NK-92 (cell line): ENCODE measurements around the gene MALAT1.
"Not testable (repeated sequence)": the region's sequence is repeated elsewhere in the genome, so short reads cannot be mapped to it uniquely, and the experiment has no call there.

Source experiments
- DNase-seq: peaks from one replicate; lab custom pipeline; 2025; ENCODE audit not compliant: unreplicated experiment; lab: John Stamatoyannopoulos, UW

Gene MALAT1

DNA sequence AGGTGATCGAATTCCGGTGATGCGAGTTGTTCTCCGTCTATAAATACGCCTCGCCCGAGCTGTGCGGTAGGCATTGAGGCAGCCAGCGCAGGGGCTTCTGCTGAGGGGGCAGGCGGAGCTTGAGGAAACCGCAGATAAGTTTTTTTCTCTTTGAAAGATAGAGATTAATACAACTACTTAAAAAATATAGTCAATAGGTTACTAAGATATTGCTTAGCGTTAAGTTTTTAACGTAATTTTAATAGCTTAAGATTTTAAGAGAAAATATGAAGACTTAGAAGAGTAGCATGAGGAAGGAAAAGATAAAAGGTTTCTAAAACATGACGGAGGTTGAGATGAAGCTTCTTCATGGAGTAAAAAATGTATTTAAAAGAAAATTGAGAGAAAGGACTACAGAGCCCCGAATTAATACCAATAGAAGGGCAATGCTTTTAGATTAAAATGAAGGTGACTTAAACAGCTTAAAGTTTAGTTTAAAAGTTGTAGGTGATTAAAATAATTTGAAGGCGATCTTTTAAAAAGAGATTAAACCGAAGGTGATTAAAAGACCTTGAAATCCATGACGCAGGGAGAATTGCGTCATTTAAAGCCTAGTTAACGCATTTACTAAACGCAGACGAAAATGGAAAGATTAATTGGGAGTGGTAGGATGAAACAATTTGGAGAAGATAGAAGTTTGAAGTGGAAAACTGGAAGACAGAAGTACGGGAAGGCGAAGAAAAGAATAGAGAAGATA is at the start of gene MALAT1:
TSS of gene MALAT1 (plus strand) at position 69 of the 736 bp plus-strand sequence.
- DNase-seq: no peak

DNA sequence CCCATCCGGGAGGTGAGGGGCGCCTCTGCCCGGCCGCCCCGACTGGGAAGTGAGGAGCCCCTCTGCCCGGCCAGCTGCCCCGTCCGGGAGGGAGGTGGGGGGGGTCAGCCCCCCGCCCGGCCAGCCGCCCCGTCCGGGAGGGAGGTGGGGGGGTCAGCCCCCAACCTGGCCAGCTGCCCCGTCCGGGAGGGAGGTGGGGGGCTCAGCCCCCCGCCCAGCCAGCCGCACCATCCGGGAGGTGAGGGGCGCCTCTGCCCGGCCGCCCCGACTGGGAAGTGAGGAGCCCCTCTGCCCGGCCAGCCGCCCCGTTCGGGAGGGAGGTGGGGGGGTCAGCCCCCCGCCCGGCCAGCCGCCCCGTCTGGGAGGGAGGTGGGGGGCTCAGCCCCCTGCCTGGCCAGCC is 47.5 kb upstream of the MALAT1 start:
- DNase-seq: not testable (repeated sequence)

DNA sequence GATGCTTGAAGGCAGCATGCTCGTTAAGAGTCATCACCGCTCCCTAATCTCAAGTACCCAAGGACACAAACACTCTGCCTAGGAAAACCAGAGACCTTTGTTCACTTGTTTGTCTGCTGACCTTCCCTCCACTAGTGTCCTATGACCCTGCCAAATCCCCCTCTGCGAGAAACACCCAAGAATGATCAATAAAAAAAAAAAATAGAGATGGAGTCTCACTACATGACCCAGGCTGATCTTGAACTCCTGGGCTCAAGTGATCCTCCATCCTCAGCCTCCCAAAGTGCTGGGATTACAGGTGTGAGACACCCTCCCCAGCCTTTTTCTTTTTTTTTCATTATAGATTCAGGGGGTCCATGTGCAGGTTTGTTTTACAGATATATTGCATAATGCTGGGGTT is 46.6 kb upstream of the MALAT1 start:
- not testable (repeated sequence) for DNase-seq

DNA sequence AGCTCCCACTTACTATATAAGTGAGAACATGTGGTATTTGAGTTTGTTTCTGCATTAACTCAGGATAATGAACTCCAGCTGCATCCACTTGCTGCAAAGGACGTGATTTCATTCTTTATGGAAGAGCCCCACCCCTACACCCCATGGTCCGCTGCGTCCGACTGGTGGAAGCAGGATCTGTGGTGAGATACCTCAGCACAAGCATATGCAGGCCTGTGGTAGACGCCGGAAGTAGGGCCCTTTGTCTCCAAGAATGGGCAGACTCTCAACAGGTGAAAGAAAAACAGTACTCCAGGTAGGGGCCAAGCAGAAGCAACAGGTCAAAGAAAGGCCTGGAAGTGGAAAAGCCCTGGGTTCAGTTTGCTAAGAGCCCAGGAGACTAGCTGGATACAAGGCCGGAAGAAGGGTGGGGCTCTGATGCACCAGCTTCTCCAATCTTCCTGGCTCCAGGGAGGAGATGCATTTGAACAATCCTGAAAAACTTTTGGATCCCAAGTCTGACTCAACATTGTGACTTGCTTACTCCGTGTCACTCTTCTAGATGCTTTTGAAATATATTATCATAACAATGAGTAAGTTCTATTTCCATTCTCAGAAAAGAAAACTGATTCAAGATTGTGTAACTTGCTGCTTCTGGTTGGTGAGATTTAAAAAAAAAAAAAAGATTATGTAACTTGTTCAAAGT is 45.9 kb upstream of the MALAT1 start:
- no peak for DNase-seq

DNA sequence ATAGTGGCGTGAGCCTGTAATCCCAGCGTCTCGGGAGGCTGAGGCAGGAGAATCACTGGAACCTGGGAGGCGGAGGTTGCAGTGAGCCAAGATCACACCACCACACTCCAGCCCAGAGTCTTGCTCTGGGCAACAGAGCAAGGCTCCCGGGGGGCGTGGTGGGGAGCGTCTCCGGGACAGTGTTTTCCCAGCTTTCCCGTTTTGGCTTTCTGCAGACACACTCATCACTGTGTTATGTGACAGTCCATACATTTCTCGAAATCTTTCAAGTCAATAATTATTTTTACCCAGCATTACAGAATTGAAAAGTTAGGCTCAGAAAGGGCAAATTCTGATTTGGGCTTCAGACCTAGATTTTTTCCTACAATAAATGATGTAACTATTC is 44.5 kb upstream of the MALAT1 start:
- DNase-seq: no peak

GRCh38 chr11:65454696-65455456 is 44.0 kb upstream of the MALAT1 start:
- no peak for DNase-seq

DNA sequence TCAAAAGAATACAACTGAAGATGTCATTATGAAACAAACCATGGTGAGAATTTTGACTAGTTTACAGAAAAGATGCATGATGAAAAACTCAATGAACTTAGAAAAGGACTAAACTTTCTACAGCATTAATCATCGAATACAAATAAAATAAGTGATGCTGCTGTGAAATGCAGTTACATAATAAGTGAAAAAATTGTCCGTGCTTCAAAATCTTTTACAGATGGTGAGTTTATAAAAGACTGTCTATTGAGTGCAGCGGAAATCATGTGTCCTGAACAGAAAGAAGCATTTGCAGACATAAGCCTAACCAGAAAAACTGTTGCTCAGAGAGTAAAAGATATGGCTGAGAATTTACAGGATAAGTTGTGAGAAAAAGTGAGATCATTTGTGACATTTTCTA is 42.4 kb upstream of the MALAT1 start:
- no peak for DNase-seq

GRCh38 chr11:65459552-65459951 is 39.3 kb upstream of the MALAT1 start:
- no peak for DNase-seq

DNA sequence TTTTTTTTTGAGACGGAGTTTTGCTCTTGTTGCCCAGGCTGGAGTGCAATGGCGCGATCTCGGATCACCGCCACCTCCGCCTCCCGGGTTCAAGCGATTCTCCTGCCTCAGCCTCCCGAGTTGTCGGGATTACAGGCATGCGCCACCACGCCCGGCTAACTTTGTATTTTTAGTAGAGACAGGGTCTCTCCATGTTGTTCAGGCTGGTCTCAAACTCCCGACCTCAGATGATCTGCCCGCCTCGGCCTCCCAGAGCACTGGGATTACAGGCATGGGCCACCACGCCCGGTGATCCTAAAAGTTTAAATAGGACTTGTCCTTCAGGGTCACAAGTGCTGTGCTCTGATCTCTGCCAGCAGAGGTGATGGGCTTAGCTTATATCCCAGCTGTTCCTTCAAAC is 33.4 kb upstream of the MALAT1 start:
- DNase-seq: not testable (repeated sequence)

DNA sequence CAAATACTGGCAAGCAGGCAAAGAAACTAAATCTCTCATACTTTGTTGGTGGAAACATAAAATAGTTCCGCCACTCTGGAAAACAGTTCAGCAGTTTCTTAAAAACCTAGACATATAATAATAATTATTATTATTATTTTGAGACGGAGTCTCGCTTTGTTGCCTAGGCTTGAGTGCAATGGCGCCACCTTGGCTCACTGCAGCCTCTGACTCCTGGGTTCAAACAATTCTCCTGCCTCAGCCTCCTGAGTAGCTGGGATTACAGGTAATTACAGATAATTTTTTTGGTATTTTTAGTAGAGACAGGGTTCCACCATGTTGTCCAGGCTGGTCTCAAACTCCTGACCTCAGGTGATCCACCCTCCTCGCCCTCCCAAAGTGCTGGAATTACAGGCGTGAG is 31.5 kb upstream of the MALAT1 start:
- not testable (repeated sequence) for DNase-seq

DNA sequence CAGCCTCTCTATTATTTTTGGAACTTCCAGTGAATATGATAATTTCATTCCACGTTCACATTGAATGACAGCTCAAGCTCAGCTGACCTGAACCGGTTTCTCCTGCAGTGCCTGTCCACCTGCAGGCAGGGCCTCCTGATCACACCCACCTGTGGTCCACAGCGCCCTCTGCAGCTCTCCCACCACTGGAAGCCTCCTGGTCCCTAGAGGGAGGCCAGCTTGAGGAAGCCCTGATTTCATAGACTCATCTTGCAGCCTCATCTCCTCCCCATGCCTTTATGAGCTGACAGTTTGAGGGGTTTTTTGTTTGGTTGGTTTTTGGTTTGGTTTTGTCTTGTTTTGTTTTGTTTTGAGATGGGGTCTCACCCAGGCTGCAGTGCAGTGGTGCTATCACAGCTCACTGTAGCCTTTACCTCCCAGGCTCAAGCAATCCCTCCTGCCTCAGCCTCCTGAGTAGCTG is 29.9 kb upstream of the MALAT1 start:
- DNase-seq: no peak

DNA sequence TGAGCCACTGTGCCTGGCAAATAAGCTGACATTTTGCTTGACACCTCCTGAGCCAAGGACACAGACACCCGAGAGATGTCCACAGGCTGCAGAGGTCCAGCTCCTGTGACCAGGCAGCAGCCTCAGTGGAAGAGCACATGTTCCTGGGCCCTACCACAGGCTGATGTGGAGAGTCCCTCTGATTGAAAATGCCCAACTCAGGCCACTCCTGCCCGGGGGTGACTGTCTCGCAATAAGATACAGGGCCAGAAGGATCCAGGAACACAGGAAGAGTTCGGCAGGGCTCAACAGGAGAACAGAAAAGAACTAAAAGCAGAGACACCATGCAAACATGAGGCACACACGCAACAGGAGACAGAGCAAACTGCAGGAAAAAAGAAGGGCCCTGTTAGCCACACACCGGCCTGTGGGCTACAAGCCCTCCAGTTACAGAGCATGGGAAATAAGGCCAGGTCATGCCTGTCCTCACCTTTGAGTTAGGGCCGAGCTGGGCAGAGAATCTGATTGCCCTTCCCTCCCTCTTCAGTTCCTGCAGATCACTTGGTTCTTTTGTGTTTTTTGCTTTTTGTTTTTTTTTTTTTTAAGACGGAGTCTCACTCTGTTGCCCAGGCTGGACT is 28.3 kb upstream of the MALAT1 start:
- no peak for DNase-seq

DNA sequence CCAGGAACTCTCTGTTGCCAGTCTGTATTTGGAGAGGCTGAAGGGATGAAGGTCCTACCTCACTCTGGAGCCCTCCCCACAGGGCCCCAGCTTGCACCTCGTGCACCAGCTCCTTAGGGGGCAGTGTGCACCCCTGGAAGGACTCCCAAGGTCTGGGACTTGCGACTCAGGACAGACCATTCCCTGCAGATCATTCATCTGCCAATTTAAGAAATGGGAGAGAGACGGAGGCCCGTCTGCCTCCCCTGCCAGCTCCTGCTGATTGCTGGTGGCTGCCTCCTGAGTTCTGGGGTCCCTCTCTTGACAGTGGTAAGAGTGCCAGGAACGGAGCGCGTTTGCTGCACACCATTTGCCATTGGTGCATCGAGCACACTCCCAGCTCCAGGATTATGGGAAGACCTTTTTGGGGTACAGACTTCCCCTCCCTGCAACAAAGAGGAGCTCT is 27.4 kb upstream of the MALAT1 start:
- DNase-seq: no peak

- DNase-seq: not testable (repeated sequence)
Measured at GRCh38 chr11:65472588-65473277, 26.1 kb upstream of the MALAT1 start.

- no peak for DNase-seq
Measured at GRCh38 chr11:65473278-65473860, 25.5 kb upstream of the MALAT1 start.

DNA sequence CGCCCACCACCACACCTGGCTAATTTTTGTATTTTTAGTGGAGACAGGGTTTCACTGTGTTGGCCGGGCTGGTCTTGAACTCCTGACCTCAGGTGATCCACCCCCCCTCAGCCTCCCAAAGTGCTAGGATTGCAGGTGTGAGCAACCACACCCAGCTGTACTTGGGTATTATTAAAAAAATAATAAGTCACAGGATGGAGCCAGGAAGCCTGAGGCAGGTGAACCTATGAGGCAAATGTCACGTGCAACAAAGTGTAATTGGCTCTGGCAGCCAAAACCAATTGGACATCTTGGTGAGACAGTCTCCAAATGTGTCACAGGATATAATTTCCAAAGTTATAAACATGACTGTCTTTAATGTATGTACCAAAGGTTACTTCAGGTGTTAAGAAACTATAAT is 24.0 kb upstream of the MALAT1 start:
- no peak for DNase-seq

DNA sequence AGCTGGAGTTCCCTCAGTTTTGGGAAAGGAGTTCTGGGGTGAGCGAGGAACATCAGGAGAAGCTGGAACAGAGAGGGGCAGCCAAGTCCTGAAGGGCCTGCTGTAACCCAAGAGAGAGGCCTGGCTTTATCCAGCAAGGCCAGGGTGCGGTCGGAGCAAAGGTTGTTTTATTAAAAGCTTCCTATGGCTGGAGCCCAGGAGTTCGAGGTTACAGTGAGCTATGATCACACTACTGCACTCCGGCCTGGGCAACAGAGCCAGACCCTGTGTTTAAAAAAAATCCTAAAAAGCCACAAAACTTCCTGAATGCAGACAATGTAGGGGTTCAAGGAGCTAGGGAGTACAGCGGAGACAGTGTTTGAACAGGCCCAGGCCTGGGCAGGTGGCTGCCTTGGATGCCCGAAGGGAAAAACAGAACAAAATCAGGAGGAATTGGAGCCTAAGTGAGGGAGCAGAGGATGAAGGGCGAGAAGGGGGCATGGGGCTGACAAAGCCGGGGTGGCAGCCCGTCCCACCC is 22.2 kb upstream of the MALAT1 start:
- no peak for DNase-seq

DNA sequence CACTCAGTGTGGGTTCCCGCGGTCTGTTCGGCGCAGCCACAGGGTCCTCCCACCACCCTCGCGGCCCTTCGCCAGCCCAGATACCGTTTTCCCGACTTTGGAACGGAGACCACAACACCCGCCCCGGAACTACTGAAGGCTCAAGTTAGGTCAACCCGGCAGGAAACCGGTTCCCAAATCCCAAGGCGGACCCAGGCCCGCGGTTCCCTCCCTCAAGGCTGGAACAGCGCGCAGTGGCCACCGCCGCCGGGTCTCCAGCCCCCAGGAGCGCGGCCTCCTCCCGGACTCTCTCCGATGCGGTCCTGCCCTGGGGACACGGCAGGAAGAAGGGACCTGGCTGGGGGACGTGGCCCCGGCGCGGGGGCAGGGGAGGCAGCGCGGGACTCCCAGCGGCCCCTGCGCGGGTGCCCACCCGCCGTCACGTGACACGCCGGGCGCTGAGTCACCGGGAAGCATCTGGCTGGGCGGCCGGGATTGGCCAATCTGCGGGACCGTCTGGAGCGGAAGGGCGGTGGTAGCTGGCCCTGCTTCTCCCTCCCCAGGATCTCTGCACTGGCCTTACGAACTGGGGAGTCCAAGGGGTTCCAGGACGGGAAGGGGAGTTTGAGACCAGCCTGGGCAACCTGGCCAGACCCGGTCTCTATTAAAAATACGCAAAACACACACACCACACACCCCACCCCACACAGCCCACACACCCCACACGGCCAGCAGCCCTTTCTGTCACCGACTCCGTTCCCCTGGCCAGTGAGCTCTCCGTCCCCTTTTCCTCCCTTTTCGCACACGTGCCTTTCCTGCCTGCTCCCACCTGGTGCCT is 21.5 kb upstream of the MALAT1 start:
- no peak for DNase-seq
